ENCODE results near the gene PDLIM7. TPM values are rescaled to one million over a fixed set of nuclear protein-coding genes. Genes with fewer than 3 reads are reported as not detected.

The PDLIM7 gene
- total RNA-seq, 1 donor from 2014 or later: 7.8 TPM

DNA sequence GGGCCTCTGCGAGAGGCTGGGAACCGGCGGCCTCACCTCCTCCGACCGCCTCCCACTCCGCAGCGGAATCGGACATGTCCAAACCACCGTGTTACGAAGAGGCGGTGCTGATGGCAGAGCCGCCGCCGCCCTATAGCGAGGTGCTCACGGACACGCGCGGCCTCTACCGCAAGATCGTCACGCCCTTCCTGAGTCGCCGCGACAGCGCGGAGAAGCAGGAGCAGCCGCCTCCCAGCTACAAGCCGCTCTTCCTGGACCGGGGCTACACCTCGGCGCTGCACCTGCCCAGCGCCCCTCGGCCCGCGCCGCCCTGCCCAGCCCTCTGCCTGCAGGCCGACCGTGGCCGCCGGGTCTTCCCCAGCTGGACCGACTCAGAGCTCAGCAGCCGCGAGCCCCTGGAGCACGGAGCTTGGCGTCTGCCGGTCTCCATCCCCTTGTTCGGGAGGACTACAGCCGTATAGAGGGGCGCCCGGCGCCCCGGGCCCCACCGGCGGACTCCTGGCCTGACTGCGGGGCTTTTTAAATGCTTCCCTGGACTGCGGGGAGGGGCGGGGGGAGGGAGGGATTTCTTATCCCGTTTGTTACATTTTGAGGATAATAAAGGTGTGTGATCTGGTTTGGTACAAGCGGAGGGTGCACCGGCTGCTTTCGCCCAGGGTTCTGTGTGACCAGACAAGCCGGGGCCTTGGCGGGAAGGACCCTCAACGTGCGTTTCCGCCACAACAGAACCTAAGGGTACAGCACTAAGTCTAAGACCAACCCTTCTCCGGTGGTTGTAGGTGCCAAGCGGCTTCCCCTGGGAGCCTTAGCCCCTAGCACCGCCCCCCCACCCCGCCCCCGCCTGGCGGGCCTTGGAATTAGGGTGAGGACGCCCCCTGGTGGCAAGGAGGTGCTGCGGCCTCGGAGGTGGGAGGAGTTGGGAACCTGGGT lies 41.5 kb downstream of the PDLIM7 start:
- DNase-seq: peak; percentile 73

DNA sequence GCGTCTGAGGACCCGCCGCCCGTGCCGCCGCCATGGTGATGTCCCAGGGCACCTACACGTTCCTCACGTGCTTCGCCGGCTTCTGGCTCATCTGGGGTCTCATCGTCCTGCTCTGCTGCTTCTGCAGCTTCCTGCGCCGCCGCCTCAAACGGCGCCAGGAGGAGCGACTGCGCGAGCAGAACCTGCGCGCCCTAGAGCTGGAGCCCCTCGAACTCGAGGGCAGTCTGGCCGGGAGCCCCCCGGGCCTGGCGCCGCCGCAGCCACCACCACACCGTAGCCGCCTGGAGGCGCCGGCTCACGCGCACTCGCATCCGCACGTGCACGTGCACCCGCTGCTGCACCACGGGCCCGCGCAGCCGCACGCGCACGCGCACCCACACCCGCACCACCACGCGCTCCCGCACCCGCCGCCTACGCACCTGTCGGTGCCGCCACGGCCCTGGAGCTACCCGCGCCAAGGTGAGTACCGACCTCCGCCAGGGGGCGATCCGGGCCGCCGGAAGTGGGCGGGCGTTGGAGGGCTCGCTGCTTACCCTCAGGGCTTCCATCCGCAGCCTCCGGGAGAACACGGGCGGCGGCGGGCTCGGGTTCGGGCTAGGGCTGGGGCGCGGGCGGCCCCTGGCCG lies 42.3 kb downstream of the PDLIM7 start:
- peak; percentile 62 for DNase-seq

DNA sequence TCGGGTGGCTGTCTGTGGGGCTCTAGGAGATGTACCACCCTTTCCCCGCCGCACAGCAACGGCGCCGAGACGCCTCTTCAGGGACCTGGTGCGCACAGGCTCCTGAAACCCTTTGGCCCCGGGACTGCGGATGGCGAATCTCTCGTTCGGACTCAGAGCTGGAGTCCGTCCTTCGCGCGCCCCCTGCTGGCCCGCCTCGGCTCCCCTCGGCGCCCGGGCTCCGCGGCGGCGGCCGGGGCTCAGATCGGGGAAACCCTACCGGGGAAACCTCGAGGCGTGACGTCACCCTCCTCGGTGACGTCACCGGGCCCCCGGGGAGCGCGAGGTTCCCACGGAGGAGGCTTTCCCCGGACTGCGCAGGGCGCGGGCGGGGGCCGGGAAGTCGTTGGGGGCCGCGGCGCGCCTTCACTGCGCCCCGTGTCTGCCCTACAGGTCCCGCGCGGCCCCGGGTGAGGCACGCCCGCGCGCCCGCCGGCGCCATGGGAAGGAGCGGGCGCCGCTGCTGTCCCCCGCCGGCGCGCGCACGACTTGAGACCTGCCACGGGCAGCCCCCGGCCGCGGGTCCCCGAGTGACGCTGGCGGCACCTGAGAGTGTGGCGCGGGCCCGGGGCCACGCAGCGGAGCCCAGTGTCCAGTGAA lies 42.9 kb downstream of the PDLIM7 start:
- DNase-seq: peak; percentile 79

DNA sequence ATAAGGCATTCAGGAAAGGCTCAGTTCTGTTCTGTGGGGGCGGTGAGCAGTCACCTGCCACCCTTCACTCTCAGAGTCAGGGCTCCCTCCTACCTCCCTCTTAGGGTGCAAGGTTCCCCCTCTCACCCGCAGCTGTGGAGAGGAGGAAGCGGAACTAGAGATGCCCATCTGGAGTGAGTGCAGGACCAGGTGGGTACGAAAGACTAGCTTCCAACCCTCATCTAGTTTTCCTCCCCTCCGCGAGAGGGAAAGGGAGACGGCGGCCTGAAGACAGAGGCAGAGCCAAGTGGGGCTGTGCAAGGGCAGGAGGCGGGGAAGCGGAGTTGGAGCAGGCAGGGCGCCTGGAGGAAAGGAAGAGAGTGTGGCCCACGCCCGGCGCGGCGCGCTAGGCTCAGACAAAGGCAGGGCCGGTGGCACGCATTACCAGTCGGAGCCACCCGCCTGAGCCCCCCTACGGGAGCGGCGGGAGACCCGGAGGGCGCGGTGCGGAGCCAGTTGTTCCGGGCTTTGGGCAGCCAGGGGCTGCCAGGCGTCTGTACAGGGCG lies 43.5 kb downstream of the PDLIM7 start:
- DNase-seq: no peak

DNA sequence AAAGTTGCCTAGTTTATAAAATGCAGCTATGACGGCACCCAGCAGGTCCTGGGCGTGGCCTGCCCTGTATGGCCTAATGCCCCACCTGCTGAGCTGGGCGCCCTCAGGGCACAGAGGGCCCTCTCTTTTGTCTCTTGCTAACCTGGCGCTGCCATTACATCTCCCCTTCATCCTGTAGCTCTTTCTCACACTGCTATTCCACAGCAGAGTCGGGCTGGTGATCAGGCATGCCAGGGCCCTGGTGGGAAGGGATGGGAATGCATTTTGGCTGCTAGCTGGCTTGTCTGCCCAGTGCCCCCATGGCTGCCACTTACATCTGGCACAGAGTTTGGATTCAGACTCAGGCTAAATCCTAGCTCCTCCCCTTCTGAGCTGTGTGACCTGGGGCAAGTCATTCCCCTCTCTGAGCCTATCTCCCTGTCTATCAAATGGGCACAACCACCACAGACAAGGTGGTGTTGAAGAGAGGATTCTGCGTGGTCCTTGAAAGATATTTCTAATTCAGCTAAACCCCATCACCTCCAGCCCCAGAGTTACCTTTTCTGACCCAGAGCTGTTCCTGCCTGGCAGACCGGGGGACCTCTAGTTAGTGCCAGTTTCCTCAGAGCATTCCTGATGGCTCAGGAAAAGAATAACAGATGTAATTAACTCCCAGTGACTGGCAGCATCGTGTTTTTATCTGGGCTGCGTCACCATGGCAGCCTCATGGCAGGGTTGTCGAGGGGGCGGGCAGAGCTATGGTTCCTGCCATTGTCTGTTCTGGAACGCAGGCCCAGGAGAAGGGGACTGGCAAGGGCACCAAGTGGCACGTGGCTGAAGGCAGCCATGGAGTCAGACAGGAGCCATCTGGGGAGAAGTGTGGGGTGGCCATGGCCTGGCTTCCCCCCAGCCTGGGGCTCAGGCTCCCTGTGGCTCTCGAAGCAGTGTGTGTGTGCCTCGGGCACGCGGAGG lies 44.4 kb downstream of the PDLIM7 start:
- no peak for DNase-seq

DNA sequence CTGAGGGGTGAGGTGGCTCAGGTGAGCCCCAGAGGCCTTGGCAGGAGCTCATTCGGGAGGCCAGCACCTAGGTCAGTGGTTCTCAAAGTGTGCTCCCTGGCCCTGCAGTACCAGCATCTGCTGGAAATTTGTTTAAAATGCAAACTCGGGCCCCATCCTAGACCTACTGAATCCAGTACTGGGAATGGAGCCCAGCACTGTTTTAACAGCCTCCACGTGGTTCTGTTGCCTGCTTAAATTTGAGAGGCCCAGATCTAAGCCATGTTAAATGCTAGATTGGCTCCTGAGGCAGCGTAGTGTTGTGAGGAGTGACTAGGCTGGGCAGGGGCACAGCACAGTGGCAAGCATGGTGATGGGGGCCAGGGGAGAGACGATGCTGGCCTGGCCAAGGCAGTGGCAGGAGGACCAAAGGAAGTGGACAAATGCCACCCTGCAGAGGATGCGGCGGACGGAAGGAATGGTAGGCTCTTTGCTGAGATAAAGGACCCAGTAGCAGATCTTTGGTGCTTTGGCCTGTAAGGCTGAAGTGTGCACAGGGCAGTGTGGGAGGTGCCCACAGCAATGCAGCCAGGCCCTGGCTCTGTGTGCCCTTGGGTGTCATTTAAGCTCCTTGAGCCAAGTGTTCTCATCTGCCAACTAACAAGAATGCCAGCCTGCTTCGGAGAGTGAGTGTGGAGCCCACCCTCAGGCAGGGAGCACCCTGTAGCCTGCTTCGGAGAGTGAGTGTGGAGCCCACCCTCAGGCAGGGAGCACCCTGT lies 46.6 kb downstream of the PDLIM7 start:
- DNase-seq: peak; percentile 49

DNA sequence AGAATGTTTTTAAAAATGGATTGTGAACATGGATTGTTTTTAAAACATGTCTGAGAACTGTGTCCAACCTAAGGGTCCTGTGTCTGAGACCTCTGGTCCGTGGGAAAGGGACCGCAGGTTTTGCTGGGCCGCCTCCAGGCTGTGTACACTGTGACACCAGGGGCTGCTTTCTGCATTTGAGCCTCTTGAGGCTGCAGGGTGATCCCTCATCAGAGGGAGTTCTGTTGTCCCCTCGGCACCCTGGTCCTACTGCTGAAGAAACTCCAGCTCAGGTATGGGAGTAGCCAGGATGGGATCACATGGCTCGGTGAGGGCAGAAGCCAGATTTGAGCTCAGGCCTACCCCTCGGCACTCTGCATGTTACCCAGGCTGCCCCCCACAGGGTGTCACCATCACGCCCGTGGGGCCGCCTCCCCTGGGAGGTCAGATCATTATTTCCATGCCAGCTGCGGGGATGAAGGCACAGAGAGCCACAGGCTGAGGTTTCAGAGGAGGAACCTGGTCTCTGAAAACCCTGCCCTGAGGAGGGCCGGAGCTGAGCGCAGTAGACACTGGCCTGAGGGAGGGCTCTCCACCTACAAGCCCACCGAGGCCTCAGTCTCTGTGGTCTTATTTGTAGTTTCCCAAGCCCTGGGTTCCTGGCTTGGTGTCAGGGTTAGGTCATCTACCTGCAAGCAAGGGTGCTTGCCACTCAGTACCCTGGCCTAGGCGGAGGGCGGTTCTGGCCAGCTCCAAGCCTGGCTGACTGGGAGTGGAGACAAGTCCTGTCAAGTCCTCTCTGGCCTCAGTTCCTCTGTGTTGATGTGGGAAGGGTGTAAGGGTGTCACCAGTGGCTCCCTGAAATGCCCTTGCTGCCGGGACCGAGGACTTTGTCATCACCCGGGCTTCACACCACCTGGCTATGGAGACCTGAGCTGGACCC lies 48.0 kb downstream of the PDLIM7 start:
- DNase-seq: no peak

DNA sequence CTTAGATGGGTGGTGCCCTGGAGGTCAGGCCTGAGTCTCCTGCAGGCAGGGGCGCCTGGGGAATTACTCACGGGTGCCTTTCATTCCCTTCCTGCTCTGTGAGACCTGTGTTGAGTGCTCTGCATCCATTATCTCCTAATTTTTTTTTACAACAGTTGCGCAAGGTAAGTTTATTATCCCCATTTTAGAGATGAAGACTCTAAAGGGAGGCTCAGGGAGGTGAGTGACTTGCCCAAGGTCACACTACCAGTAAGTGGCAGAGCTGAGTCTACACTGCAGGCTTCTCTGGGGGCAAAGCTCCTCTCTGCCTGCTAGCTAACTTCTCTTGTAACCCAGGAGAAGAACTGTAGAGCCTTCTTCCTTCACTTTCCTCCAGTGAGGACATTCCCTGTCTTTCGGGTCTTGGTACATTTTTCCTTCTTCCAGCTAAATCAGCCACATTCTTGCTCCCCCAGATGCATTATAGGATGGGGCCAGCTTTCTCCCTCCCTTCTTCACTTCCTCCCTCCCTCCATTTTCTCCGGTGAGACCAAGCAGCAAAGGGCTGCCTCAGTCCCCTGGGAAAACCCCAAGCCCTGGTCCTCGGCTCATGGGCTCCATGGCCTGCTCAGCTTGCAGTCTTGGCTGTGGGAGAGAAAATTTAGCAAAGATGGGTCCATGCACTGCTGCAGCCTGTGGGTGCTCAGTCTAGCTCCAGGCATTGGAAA lies 49.0 kb downstream of the PDLIM7 start:
- DNase-seq: no peak

DNA sequence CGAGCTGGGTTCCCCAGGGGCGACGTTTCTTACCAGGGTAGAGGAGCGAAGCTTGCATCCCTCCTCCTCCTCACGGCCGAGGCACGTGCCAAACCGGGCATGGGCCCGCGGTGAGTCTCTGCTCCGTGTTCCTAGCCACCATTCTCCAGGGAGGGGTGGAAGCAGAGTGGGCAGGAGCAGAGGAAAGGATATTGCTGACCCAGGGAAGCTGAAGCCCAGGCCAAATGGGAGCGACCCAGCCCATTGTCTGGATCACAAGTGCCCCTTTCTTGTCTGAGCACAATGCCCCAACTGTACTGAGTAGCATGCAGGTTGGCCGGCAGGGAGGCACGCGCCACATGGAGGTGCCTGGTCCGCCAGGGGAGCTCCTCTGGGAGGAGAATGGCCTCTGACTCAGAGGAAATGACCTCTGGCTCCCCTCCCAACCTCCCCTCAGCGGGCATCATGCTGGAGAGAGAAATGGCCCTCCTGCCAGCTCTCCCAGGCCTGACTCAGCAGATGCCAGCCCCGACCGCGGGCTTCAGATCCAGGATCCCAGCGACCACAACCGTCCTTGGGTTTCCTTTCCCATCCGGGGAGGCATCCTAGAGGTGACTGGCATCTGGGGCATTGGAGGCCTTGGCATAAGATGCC lies 49.7 kb downstream of the PDLIM7 start:
- peak; percentile 86 for DNase-seq

DNA sequence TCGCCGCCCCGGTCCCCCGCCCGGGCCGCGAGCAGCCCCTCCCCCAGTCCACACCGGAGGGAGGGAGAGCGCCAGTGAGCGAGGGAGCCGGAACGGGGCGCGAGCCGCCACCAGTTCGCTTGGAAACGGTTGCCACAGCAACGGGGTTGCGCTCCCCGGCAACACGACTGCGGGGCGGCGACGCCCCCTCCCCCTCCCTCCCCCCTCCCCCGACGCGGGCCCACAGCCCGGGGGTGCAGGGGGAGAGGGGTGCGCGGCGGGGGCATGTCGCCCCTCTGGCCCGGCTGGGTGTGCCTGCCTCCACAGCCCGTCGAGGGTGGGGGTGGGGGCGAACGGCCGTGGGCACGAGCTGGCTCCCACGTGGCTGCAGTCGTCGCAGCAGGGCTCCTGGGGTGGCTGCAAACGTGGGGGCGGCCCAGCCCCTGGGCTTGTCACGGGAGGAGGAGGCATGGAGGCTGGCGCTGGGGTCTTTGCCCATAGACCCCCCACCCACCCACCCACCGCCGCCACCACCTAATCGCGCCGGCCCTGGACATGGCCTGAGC lies 50.3 kb downstream of the PDLIM7 start:
- DNase-seq: peak; percentile 70

DNA sequence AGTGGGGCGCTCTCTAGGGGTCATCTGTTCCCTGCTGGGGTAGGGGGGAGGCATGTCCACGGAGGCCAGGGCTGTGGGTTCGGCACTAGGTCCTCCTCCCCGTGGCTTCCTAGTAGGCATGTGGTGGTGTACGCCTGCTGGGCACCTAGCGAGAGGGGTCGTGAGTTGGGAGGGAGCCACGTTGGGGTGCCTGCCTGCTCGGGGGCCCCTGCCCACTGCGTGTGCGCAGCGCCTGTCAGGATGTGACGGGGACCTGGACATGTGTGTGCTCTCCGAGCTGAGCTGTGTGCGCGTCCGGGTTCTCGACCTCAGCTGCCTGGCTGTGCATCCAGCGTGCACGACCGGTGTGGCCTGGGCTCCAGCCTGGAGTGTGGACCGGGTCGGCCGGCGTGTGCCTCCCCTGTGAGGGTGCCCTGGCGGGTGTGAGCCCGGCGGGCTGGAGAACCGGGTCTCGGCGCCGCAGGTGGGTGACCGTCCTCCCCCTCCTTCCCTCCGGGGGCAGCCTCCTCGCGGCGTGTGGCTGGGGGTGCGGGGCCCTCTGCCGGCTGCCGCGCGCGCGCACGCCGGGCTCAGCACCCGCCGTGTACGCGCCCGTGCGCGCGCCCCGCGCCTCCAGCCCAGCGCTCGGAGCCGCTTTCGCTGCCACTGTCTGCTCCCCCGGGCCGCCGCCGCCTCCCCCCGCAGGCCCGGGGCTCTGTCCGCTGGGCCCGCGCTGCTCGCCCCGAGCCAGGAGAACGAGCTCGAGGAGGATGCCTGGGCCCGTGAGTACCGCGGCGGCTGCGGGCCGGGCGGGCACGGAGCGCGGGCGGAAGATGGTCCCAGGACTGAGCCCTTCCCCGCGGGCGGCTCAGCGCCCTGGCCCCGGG lies 51.0 kb downstream of the PDLIM7 start, which contains the start of gene PRR7:
Gene PRR7 (plus strand): TSS at position 615 of the 866 bp plus-strand sequence. CDS start 8,254 bp downstream, outside the sequence.
- peak; percentile 81 for DNase-seq

DNA sequence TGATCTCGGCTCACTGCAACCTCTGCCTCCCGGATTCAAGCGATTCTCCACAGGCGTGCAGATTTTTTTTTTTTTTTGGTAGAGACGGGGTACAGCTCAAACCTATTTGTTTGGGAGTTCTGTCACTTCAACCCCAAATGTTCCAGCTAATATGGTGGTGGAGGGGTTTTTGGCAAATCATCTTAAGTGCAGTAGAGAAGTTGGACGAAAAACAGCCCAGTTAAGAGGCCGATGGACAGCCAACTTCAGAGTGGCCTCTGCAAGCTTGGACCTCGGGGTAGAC lies 51.5 kb downstream of the PDLIM7 start:
- DNase-seq: no peak

DNA sequence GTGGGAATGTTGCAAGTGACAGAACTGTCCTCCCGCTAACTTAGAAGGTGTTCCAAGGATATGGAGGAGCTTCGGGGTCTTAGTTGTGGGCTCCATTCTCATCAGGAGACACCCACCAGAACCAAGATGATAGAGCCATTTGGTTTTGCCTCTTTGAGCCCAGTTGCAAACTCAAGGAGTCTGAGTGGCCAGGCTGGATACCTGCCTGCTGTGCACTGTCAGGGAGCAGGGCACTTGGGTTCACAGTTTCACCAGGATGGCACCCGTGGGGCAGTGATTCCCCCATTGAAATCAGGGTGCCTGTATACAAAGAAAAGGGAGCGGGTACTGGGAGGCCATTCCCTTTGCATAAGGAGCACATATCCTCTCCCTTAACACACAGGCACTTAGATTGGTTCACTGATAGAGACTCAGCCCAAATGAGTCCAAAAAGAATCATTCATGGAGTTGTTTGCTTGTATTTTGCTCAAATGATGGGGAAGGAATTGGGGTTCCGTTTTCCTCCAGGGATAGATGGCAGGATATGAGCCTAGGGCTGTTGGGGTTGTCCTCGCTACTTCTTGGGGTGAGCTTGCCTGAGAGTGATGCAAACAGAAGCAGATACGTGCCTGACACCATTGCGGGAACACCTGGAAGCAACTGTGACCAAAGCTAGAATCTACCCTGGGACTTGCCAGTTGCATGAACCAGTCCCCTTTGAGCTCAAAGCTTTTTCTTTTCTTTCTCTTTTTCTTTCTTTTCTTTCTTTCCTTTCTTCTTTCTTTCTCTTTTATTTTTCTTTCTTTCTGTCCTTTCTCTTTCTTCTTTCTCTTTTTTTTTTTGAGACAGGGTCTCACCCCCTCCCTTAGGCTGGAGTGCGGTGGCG lies 52.1 kb downstream of the PDLIM7 start:
- DNase-seq: no peak

DNA sequence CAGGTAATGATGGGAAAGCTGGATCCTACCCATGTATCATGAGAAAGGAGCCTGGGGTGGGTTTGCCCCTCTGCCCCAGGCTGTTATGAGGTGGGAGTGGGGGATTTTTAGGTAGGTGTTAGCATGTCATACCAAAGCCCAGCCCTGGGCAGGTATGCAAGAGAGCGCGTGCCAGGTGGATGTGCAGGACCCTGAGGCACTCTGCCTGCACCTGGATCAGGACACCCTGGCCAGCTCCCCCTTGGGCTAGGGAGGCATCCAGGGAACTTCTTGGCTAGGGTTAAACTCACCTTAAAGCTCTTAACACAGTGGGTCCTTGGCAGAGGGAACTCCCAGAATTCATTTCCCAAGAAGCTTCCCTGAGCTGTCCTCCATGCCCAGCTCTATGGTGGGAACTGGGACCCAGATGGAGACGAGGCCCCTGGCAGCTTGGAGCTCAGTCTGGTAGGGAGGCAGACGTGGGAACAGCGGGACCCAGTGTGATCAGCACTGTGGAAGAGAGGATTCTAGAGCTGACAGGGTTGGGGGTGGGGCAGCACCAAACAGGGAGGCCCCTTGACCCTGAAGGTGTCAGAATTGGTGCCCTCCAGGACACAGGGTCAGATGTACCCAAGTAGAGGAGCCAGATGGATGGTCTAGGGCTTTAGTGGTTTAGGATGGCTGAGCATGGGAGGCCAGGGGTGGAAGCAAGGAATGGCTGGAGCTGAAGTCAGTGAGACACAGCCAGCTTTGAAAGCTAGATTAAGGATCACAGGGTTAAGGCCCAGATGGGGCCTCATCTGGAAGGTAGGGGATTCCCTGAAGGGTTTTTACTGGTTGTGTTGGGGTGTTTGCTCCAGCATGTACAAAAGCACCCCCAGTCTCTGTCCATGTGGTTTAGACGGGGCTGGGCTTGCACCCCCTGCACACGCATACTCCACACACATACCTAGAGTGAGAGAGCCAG lies 53.0 kb downstream of the PDLIM7 start:
- no peak for DNase-seq
